Putamen (tissue), 1 donor: ENCODE results near the gene TM7SF3.
"Not testable (repeated sequence)": the region's sequence is repeated elsewhere in the genome, so short reads cannot be mapped to it uniquely, and the experiment has no call there.

ENCODE experiments used
- DNase-seq: peaks from one replicate; pipeline ENCODE4 v3.0.0-alpha.2; 2016; ENCODE audit warnings: low spot score

Gene TM7SF3

DNA sequence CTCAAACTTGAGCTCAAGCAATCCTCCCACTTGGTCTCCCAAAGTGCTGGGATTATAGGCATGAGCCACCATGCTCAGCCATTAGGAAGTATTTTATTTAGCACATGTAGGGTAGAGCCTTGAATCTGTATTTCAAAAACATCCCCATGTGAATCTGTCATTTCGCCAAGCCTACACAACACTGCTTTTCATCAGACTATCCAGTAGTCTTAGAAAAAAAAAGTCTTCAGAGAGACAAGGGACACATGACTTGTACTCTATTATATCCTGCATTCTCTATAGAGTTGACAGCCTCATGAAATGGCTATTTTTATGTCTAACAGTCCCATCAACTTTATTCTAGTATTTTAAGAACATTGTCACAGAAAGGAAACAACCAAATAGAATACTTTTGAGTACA is 35.4 kb downstream of the TM7SF3 start:
- DNase-seq, result no peak

DNA sequence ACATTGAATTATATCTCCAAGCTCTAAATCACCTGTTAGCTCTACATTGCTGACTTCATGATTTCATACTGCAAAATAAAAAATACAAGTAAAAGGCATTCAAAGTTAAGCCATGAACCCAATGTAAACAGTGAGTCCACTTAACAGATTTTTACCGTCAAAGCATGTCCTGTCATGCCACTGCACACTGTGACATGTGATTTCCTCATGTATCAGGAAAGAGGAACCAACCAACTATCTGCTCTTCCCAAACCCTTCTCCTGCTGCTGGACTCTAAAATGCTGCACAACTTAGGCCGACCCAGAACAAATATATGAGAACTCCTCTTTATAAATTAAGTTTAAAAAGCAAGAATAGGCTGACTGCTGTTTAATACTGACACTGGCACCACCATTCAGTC is 37.5 kb downstream of the TM7SF3 start:
- DNase-seq, result no peak

DNA sequence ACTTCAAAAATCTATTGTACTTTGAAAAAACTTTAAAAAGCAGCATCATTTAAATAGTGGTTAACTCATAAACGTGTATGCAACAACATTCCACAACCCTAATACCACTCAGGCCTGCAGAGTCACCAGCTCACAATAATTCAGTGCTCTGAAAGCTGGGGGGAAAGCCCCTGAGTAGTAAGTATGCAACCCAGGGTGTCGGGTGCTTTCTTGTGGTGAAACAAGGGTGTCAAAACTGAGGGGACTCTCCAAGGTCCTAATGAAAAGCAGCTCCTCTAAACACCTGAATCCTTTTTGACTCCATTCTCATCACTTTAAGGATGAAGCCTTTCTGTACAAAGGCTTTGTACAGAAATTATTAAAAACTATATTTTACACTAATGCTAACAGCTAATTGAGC is 42.2 kb downstream of the TM7SF3 start:
- no peak for DNase-seq

DNA sequence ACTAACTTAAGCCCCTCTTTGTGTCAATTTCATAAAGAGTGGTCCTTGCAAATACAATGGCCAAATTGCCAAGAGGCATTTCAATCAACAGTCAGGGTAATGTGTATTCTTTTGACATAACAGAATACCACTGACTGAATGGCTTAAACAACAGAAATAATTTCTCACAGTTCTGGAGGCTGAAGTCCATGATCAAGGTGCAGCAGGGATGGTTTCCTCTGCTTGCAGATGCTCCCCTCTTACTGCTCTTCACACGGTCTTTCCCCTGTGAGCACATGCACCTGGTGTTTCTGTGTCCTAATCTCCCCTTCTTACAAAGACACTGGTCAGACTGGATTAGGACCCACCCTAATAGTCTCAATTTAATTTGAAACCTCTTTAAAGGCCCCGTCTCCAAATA is 44.0 kb downstream of the TM7SF3 start:
- DNase-seq, result no peak

DNA sequence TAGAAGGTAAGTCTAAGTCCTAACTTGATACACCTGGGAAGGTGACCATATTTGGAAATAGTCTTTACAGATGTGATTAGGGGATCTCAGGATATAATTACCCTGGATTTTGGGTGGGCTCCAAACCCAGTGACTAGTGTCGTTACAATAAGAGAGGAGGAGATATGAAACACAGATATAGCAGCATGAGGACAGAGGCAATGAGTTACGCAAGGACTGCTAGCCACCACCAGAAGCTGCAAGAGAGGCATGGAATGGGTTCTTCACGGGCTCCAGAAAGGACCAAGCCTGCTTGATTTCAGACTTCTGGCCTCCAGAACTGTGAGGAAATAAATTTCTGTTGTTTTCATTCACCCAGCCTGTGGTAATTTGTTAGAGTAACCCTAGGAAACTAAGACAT is 47.3 kb downstream of the TM7SF3 start:
- no peak for DNase-seq

DNA sequence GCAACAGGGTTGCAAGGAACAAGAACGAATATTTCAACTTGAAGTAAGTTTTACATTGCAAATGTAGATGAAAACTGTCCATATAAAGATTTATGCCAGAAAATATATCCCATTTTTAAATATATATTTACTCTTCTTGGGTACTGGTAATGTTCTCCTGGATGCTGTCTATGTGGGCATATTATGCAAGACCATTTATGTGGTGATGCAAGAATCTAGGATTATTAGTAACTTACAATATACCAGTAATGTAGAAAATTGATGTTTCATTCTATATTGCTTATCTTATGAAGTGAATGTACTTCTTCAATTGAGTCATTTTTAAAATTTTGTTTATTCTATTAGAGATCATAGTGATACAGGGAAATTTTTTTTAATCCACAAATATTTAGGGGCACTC is 50.8 kb downstream of the TM7SF3 start:
- DNase-seq, result no peak

DNA sequence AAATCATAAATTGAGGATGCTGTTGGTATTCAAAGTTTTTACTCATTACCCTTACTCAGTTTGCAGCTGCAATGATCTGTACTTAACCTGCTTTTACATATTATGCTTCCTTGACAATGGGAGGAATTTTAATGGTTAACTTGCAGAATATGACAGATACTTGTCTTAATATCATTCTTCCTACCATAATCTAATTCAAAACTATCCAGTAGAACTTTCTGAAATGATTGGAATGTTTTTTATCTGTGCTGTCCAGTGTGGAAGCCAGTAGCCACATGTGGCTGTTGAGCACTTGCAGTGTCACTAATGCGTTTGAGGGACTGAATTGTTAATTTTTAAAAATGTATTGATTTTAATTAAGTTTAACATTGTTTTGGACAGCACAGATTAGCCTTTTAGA is 52.4 kb downstream of the TM7SF3 start:
- no peak for DNase-seq

GRCh38 chr12:26961391-26961790 is 52.8 kb downstream of the TM7SF3 start:
- DNase-seq, result not testable (repeated sequence)

DNA sequence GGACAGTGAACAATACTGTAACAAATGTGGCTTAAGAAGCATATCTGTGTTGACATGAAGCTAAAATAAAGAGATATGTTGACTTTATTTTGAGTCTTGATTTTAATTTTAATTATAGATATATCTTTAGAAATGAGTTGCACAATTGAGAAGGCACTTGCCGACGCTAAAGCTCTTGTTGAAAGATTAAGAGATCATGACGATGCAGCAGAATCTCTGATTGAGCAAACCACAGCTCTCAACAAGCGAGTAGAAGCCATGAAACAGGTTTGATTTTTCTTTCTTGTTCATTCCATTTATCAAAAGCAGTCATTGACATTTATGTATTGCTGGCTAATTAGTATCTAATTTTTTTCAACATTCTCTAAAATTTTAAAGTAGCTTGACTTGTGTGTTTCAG is 60.2 kb downstream of the TM7SF3 start:
- DNase-seq, result no peak

GRCh38 chr12:26953447-26953846 is 60.7 kb downstream of the TM7SF3 start:
- no peak for DNase-seq

DNA sequence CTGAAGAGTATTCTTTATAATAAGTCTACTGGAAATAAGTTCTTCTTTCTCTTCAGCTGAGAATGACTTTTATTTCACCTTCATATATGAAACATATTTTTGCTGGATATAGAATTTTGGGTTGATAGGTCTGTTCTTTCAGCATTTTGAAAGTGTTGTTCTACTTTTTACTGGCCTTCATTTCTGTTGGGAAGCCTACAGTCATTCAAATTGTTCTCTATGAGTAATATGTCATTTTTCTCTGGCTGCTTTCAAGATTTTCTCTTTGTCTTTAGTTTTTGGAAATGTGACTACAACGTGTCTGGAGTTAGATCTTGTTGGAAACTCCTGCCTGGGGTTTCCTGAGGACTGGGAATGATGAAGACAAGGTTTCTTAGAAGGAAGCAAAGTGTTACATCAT is 65.9 kb downstream of the TM7SF3 start:
- no peak for DNase-seq

- no peak for DNase-seq
Measured at GRCh38 chr12:26941215-26941594, 73.0 kb downstream of the TM7SF3 start.

- DNase-seq, result peak; percentile 44
Measured at GRCh38 chr12:26940516-26941214, 73.5 kb downstream of the TM7SF3 start.

DNA sequence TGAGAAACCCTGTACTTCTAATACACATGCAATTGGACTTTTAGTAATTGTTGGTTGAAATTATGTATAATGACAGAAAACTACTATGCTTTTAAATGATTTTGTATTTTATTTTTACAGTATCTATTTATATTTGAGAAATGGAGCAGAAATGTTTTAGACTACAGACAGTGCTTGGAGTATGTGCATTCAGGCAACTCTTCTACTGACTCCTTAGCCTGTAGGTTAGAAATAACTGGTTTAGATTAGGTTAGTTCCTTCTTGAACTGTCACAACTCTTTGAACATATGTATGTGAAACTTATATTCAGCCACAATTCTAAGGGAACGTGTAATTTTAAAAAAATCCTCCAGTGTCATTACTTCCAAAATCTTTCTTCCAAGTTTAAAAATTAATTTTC is 74.2 kb downstream of the TM7SF3 start:
- no peak for DNase-seq

- DNase-seq, result no peak
Measured at GRCh38 chr12:26939192-26939832, 74.9 kb downstream of the TM7SF3 start.

GRCh38 chr12:26938701-26939062 is 75.5 kb downstream of the TM7SF3 start:
- no peak for DNase-seq

DNA sequence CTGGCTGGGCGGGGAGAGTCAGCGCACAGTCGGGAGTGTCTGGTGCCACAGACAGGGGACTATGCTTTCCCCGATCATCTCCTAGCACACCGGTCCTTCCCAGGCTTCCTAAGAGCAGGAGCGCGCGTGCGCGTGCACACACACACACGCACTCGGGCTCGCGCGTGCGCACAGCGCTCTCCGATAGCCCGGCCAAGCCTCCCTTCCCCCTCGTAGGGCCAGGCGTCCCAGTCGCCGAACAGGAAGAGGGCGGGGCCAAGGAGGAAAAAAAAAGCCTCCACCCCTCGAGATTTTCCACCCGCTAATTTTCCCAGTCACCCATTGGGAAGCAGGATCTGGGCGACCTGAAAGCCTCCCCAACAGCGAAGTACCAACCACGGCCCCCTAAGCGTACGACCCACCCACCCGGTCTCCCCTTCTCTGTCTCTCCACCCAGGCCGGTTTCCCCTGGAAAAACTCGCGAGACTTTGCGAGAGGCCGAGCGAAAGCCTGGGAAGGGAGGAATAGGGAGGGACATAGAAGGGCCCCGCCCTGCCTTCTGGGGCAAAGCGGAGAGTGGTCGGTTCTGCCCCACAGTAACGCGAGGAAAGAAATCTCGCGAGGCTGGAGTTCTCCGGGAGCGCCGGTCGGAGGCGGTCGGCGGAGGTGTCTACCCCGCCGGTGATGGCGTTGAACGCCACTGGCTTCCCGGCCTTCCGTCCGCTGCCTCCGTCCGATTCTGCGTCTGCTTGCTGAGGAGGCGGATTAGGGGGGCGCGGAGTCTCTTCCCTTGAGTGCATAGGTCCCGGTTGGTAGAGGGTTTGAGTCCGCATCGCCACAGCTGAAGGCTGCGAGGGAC is 76.1 kb downstream of the TM7SF3 start, which contains the start of the genes FGFR1OP2 and INTS13:
Gene FGFR1OP2, plus strand, starts transcription at position 608 of the 838 bp plus-strand sequence. CDS start 15,689 bp downstream, outside the sequence.
Gene INTS13, minus strand, starts transcription at position 119 of the 838 bp plus-strand sequence. CDS start 1,178 bp downstream, outside the sequence.
- peak; percentile 98 for DNase-seq

- no peak for DNase-seq
Measured at GRCh38 chr12:26937443-26937862, 76.7 kb downstream of the TM7SF3 start.

DNA sequence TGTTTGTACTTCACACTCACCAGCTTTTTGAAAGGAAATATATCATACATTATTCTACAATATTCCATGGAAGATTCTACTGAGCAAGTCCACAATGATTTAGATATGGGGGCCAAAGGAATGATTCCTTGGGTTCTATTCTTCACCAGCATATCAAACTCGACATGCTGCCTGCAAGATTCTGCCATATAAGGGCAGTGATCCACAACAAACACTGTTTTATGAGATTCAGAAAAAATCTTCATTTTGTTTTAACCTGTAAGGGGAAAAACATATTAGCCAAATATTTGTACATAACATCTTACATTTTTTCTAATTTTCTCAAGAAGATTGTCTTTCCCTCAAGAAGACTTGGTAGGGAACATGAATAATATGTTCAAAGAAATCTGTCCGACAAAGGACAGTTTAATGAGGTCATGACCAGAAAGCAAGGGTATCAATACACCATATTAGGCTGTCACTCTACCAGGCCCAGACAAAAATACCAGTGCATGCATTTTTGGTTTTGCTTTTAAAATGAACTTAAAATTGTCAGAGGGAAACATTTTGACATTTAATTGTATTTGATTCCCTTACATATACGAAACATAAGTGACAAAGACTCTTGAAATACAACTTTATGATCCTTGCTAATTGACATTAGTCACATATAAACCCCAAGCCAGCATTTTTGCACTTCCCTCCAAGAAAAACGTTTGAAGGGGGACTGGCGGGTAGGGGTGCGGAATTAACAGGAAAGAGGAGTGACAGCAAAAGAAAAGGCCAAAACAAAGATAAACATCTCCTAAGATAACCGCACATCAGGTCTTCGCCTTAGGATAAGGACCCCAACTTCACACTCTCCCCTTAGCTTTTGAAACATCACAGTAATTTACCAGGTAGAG is 77.4 kb downstream of the TM7SF3 start:
- DNase-seq, result no peak

- DNase-seq, result no peak
Measured at GRCh38 chr12:26935636-26936378, 78.4 kb downstream of the TM7SF3 start.

- no peak for DNase-seq
Measured at GRCh38 chr12:26929590-26929989, 84.6 kb downstream of the TM7SF3 start.
